UCSD-AML1 (cell line): ENCODE measurements around the gene CFAP300.

Experiments
- DNase-seq: peaks from one replicate; lab custom pipeline; 2025; ENCODE audit not compliant: unreplicated experiment; lab: John Stamatoyannopoulos, UW

CFAP300 gene

DNA sequence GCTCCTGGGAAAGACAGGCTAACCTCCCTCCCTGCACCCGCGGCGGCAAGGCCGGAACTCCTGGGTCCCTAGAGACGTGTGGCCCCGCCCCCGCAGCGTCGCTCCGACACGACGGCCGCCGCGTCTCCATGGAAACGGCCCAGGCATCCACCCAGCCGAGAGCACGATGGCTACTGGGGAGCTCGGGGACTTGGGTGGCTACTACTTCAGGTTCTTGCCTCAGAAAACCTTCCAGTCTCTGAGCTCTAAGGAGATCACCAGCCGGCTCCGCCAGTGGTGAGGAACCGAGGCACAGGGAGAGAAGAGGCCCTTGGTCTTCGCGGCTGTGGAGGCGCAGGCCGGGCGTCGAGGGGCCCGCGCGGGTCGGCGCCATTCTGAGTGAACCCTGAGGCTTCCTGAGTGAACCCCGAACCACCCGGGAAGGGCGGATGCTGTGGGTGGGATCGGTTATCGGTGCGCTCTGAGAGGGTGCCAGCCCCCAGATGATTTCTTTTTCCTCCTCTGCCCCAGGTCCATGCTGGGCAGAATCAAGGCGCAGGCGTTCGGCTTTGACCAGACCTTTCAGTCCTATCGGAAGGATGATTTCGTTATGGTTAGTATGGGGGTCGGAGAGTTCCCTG is at the start of gene CFAP300:
Gene CFAP300 (plus strand): TSS at position 133 of the 620 bp plus-strand sequence. CDS start 34 bp downstream, at position 167.
- no peak for DNase-seq

GRCh38 chr11:102001657-102002338 is 45.4 kb upstream of the CFAP300 start:
- DNase-seq = no peak

DNA sequence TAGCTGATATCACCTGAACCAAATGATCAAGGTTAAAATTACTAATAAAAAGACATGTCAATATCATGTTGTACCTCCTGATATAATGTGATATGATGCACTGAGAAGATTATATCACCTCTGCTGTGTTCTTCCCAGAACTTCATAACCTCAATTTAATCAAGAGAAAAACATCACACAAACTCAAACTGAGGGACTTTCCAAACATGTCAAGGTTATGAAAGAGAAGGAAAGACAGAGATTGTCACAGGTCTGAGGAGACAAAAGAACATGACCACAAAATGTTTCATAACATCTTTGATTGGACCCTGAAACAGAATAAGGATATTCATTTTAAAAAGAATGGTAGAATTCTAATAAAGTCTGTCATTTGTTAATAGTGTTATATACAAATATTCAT is 43.0 kb upstream of the CFAP300 start:
- DNase-seq = no peak

DNA sequence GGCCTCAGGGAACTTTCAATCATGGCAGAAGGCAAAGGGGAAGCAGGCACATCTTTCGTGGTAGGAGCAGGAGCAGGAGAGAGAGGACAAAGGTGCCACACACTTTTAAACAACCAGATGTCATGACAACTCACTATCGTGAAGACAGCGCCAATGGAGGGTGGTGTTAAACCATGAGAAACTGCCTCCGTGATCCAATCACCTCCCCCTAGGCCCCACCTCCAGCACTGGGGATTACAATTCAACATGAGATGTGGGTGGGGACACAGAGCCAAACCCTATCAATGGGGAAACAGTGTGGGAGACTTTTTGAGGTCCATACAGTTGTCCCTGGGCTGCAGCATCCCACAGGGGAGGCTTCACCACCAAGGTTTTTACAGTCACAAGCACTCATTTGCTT is 41.9 kb upstream of the CFAP300 start:
- no peak for DNase-seq

DNA sequence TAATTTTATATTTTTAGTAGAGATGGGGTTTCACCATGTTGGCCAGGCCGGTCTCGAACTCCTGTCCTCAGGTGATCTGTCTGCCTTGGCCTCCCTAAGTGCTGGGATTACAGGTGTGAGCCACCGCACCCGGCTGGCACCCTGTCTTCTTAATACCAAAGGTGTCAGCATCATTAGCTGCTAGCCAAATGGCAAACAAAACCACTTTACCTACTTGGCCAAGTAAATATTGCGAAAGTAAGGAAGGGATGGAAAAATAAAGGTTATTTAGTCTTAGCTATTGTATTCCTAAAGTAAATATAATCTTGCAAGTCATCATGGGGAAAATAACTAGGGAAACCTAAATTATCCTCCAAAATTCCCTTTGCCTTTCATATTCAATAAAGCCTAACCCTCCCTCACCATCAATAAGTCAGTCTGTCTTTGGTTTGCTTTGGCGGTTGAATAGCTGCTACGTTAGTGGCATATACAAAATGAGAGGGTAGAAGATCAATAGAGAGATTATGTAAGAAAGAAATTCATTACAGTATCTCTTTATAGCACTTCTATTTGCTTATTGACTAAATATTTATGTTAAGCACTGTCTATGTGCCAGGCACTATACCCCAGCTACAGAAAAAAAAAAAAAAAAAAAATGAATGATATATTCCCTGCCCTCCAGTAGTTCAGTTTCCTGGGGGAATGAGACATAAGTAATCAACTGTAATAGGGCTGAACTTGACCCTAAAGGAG is 40.2 kb upstream of the CFAP300 start:
- DNase-seq = no peak

- DNase-seq = no peak
Observed at GRCh38 chr11:102007567-102008437, 39.4 kb upstream of the CFAP300 start.

- DNase-seq = no peak
Observed at GRCh38 chr11:102010776-102011494, 36.3 kb upstream of the CFAP300 start.

DNA sequence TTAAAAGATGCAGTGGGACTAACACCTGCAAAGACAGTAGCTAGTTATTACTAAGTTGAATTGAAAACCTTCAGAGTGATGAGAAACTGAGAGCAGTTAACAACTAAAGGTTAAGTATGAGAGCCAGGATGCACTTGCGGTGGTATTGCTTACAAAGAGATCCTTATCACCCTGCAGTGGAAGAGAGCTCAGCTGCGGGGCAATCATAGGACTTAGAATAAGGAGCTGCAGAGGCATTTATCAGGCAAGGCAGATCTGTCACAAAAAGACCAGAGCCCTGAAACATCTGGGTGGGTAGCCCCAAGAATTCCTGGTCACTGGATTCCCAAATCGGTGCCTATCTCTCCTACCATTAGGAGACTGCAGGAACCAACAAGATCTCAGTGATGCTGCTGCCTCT is 34.3 kb upstream of the CFAP300 start:
- no peak for DNase-seq

DNA sequence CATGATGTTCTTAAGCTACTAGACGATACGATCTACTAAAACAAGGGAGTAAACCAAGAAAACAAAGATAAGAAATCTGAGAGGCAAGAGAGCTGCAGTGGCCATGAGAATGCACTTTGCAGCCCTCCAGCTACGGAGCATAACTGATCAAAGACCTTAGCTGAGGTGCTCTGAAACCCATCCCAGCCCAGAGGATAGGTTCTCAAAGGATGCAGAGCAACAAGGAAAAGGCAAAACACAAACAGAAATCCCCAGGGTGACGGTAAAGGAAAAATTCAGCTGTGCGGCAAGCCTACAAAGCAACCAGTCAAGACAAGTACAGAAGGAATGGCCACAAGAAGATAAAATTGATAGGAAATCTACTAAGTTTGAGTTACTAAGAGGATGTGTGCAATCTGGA is 32.5 kb upstream of the CFAP300 start:
- DNase-seq = no peak

DNA sequence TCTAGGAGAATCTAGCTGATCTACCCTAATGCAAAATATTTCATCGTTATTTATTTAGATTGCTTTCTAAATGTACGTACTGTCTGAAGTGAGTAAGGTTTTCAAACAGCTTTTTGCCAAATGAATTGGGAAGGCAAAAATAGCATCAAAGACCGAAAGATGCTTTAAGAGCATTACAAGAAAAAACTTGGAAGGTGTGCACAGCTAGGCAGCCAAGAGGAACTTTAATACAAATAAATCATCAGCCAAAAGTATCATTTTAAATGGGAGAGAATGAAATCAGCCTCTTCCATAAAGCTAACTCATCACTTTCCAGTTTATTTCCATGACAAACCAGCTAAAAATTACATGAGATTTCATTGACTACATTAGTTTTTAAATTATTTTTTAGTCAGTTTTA is 30.2 kb upstream of the CFAP300 start:
- DNase-seq = no peak

DNA sequence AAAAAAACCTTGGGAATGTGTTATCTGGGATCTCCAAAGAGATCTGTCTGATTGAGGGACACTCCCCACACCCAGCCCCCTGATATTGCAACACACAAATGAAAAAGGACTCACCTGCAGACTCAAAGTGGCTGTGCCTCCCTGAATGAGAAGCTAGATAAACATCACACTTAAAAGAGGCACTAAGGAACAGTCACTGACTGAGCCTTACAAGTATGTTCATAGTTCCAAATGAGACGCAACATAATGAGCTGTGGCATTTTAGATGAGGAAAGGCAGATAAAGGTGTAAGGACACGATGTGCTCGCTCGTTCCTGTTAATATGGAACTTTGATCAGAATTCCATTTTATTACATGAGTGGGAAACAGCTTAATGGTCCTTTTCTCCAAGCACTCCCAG is 21.0 kb upstream of the CFAP300 start:
- DNase-seq = no peak

DNA sequence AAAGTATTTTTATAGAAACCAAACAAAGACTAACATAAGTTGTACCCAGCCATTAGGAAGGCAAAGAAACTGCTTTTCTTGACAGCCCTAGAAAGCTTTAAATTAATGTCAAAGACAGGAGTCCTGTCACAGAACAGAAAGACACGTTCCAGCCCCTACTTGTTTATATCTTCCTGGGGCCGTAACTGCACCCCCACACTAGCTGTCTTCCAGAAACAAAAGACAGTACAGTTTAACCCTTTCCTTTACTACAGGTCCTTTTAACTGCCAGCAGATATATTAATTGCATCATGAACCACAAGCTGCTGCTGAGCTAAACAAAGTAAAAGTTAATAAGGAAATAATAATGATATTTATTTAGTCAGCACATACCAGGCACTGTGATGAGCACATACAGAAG is 20.3 kb upstream of the CFAP300 start:
- DNase-seq = no peak

DNA sequence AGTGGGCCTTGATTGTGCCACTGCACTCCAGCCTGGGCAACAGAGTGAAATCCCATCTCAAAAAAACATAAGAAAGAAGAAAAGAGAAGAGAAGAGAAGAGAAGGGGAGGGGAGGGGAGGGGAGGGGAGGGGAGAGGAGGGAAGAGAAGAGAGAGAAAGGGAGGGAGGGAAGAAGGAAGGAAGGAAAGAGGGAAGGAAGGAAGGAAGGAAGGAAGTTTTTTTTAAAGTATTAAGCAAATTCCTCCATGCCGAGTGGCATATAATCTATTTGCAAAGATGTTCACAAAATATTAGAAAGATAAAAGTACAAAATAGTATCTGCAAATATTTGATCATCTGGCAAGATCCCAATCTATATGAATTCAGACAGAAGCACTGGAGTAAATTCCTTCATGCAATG is 10.5 kb upstream of the CFAP300 start:
- DNase-seq = no peak

- DNase-seq = no peak
Observed at GRCh38 chr11:102046841-102047240, 396 bp upstream of the CFAP300 start.

GRCh38 chr11:102050927-102051575 is 3.8 kb downstream of the CFAP300 start:
- no peak for DNase-seq

DNA sequence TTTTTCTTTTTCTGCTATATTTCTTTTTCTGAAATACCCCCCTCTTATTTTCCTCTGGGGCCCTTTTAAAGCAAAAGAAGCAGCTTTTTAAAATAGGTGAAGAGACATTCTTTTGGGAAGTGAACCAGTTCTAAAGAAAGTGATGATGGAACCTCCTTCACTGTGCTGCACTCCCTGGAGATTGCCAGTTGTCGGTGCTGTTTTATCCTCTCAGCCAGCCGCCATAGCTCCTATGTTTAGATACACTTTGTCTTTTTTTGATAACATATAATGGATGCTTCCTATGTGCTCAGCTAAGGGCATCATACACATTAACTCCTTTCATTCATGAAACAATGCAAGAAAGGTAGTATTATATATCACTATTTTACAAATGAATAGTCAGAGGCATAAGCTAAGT is 14.0 kb downstream of the CFAP300 start:
- DNase-seq = no peak

DNA sequence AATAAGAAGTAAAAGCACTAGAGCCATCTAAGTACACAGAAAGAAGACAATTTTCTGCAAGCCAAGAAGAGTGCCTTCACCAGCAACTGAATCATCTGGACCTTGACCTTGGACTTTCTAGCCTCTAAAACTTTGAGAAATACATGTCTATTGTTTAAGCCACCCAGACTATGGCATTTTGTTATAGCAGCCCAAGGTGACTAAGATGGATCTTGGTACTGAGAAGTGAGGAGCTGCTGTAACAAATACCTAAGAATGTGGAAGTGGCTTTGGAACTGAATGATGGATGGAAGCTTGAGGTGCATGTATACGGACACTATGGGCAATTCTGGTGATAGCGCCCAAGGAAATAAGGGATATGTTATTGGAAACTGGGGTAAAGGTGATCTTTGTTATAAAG is 14.9 kb downstream of the CFAP300 start:
- DNase-seq = no peak

GRCh38 chr11:102064316-102064715 is 17.1 kb downstream of the CFAP300 start:
- no peak for DNase-seq

GRCh38 chr11:102070766-102071165 is 23.5 kb downstream of the CFAP300 start:
- no peak for DNase-seq
